ENCODE measurements around the gene SLC25A25.

The SLC25A25 gene

GRCh38 chr9:128149951-128150593 is 82.0 kb downstream of the SLC25A25 start:
- DNase-seq, result no peak

- no peak for DNase-seq
Observed at GRCh38 chr9:128150594-128151308, 82.7 kb downstream of the SLC25A25 start.

GRCh38 chr9:128151309-128152132 is 83.5 kb downstream of the SLC25A25 start:
- DNase-seq, result no peak

DNA sequence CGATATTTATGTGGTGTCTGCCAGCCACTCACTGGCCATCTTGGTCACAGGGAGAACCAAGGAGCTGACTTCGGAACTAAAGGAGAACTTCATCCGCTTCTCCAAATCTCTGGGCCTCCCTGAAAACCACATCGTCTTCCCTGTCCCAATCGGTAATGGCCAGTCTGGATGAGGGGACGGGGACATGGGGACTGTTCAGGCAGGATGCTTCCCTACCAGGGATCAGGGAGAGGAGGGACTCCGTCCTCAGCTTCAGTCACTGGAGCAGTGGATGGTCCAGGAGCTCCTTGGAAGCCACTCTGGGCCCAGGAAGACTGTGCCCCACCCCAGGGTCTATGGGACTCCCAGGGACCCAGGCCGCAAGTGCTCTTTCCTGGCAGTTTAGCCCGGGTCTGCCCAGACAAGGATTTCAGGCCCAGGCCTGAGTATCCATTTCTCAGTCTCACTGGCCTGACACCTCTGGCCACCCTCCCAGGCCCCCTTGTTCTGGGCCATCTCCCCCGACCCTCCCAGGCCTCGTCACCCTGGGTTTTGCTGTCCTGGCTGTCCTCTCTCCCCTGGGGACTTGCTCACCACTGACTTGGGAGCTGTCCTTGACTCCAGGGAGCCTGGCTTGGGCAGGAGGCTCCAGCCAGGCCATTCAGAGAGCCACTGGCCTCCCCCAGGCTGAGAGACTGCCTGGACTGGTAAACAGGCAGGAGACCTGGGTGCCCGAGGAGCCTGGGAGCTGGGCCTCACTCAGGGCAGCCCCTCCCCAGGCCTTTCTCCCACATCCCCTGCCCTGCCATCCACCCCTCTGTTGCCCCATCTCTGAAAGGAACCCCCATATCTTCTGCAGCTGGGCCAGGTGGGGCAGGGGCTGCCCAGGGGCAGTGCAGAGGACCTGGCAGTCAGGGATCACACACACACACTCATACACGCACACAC is 84.4 kb downstream of the SLC25A25 start:
- DNase-seq, result no peak

DNA sequence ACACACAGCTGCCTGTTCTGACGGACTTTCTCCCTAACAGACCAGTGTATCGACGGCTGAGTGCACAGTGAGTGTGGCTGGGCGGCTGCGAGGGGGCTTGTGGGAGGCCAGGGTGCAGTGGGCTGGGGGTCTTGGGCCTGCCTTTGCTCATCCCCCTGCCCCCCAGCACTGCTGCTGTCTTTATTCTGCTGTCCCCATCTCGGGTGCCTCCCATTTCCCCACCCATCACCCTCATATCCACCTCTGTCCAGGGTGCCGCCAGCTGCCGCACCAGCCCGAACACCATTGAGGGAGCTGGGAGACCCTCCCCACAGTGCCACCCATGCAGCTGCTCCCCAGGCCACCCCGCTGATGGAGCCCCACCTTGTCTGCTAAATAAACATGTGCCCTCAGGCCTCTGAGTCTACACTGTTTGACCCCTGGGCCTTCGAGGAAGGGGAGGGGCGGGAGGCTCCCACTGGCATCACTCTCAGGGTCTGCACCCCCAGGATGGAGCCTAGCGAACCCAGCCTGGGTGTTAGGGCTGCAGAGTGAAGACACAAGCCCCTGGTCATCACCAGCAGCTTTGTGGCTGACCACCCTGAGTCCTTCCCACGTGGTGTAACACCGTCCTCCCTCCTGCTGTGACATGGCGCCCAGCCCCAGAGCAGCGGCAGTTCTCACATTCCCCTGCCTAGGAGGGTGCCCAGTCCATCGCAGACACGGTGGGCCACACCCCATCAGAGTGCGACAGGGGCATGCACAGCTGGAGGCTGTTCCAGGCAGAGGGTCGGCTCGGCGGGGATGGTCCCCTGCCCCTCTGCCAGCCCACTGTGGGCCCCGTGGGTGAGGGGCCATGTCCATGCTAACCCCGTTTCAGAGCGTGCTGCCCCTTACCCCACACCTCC is 85.3 kb downstream of the SLC25A25 start:
- no peak for DNase-seq

- DNase-seq, result no peak
Observed at GRCh38 chr9:128153947-128154695, 86.1 kb downstream of the SLC25A25 start.

DNA sequence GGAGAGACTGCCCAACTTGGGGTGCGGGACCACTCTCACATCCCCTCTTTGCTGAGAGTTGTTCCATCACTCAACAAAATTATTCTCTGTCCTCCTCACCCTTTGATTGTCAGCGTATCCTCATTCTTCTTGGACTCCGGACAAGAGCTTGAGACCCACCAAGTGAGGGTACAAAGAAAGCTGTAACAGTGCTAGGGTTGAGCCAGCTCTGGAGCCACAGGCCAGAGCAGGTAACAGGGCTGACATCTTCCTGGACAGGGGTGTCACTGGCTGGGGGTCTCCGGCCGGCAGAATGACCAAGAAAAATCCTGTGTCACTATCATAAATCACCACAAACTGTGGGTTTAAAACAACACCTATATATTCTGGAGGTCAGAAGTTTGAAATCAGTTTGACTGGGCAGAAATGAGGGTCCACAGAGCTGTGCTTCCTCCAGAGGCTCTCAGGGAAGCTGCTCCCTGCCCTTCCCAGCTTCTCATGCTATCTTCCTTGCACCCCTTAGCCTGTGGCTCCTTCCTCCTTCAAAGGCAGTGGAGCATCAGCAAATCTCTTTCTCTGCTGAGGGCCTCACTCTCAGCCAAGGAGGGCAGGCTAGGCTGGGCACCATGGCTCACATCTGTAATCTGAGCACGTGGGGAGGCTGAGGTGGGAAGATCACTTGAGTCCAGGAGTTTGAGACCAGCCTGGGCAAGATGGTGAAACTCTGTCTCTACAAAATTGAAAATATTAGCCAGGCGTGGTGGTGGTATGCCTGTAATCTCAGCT is 87.9 kb downstream of the SLC25A25 start:
- DNase-seq, result no peak

All from activated naive CD4-positive, alpha-beta T cell treated with Interleukin-2 at 50 U/mL for 16 hours (primary cell).